Measurements from ENCODE around the gene RAD51B.

DNA sequence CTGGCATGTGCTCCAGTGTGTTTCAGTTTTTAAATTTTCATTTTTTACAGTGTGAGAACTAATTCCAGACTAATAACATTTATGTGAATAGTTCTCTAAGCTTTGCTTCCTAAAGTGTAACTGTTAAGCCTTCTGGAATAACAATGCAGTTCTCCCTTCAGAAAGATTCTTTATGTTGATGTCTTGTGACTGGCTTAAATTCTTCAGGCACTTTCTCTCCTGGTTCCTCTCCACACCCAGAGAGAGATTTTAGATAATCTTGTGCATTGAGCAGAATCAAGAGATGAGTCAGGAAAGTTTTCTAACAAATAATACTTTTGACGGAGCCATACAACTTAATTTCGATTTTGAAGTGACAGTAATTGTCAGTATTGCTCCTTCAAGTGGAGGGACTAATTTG lies 118.5 kb downstream of the RAD51B start:
- TF ChIP-seq, protein P1, sequence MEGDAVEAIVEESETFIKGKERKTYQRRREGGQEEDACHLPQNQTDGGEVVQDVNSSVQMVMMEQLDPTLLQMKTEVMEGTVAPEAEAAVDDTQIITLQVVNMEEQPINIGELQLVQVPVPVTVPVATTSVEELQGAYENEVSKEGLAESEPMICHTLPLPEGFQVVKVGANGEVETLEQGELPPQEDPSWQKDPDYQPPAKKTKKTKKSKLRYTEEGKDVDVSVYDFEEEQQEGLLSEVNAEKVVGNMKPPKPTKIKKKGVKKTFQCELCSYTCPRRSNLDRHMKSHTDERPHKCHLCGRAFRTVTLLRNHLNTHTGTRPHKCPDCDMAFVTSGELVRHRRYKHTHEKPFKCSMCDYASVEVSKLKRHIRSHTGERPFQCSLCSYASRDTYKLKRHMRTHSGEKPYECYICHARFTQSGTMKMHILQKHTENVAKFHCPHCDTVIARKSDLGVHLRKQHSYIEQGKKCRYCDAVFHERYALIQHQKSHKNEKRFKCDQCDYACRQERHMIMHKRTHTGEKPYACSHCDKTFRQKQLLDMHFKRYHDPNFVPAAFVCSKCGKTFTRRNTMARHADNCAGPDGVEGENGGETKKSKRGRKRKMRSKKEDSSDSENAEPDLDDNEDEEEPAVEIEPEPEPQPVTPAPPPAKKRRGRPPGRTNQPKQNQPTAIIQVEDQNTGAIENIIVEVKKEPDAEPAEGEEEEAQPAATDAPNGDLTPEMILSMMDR (IDR thresholded peaks at IDR 0.05; ENCODE audit: poor library complexity): no peak
- TF ChIP-seq EZH2 (IDR thresholded peaks at IDR 0.05; ENCODE audit: borderline replicate concordance): no peak

All from hepatocyte (in vitro differentiated cells).